ENCODE measurements around the gene INPP5A.

Gene INPP5A

GRCh38 chr10:132637477-132638129 lies 100.0 kb downstream of the INPP5A start:
- no peak for TF ChIP-seq ARNTL (CRISPR knock-in tag; IDR thresholded peaks at IDR 0.05; ENCODE audit: borderline replicate concordance, low read depth)
- ATAC-seq: peak; percentile 95

DNA sequence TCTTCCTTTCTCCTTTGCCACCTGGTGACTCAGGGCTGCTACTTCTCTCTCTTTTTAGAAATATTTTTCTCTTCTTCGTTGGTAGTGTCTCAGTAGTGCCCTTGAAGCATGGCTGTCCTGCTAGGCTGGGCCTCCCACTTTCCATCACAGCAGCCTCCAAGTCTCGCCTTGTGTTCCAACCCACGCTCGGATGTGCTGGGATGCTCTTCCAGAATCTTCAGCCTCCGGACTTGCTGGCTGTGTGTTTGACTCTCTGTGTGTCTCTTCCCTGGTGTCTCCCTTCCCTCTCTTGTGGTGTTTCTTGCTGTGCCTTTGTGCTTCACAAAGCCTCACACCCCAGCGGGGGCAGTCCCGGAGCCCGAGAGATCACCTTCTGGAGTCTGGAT lies 100.5 kb downstream of the INPP5A start:
- no peak for TF ChIP-seq ZC3H10 (CRISPR knock-in tag; IDR thresholded peaks at IDR 0.05)
- TF ChIP-seq ZNF70 (CRISPR knock-in tag; IDR thresholded peaks at IDR 0.05): no peak
- no peak for TF ChIP-seq TOX (CRISPR knock-in tag; IDR thresholded peaks at IDR 0.05; ENCODE audit: borderline replicate concordance)
- TF ChIP-seq CSDC2 (CRISPR knock-in tag; IDR thresholded peaks at IDR 0.05): no peak
- no peak for TF ChIP-seq OSR1 (CRISPR knock-in tag; IDR thresholded peaks at IDR 0.05)
- no peak for TF ChIP-seq RARB (CRISPR knock-in tag; IDR thresholded peaks at IDR 0.05)
- no peak for TF ChIP-seq TCF4 (CRISPR knock-in tag; IDR thresholded peaks at IDR 0.05; ENCODE audit: borderline replicate concordance)
- TF ChIP-seq, protein P1, sequence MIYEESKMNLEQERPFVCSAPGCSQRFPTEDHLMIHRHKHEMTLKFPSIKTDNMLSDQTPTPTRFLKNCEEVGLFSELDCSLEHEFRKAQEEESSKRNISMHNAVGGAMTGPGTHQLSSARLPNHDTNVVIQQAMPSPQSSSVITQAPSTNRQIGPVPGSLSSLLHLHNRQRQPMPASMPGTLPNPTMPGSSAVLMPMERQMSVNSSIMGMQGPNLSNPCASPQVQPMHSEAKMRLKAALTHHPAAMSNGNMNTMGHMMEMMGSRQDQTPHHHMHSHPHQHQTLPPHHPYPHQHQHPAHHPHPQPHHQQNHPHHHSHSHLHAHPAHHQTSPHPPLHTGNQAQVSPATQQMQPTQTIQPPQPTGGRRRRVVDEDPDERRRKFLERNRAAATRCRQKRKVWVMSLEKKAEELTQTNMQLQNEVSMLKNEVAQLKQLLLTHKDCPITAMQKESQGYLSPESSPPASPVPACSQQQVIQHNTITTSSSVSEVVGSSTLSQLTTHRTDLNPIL (CRISPR knock-in tag; IDR thresholded peaks at IDR 0.05; ENCODE audit: low read depth): no peak
- TF ChIP-seq SNAI2 (CRISPR knock-in tag; IDR thresholded peaks at IDR 0.05): no peak
- TF ChIP-seq, protein P2, sequence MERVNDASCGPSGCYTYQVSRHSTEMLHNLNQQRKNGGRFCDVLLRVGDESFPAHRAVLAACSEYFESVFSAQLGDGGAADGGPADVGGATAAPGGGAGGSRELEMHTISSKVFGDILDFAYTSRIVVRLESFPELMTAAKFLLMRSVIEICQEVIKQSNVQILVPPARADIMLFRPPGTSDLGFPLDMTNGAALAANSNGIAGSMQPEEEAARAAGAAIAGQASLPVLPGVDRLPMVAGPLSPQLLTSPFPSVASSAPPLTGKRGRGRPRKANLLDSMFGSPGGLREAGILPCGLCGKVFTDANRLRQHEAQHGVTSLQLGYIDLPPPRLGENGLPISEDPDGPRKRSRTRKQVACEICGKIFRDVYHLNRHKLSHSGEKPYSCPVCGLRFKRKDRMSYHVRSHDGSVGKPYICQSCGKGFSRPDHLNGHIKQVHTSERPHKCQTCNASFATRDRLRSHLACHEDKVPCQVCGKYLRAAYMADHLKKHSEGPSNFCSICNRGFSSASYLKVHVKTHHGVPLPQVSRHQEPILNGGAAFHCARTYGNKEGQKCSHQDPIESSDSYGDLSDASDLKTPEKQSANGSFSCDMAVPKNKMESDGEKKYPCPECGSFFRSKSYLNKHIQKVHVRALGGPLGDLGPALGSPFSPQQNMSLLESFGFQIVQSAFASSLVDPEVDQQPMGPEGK (CRISPR knock-in tag; IDR thresholded peaks at IDR 0.05; ENCODE audit: borderline replicate concordance): no peak
- TF ChIP-seq ZFP30 (CRISPR knock-in tag; IDR thresholded peaks at IDR 0.05): no peak
- no peak for TF ChIP-seq ZNF8 (CRISPR knock-in tag; IDR thresholded peaks at IDR 0.05)
- TF ChIP-seq ZFP3 (CRISPR knock-in tag; IDR thresholded peaks at IDR 0.05): no peak
- TF ChIP-seq, protein P3, sequence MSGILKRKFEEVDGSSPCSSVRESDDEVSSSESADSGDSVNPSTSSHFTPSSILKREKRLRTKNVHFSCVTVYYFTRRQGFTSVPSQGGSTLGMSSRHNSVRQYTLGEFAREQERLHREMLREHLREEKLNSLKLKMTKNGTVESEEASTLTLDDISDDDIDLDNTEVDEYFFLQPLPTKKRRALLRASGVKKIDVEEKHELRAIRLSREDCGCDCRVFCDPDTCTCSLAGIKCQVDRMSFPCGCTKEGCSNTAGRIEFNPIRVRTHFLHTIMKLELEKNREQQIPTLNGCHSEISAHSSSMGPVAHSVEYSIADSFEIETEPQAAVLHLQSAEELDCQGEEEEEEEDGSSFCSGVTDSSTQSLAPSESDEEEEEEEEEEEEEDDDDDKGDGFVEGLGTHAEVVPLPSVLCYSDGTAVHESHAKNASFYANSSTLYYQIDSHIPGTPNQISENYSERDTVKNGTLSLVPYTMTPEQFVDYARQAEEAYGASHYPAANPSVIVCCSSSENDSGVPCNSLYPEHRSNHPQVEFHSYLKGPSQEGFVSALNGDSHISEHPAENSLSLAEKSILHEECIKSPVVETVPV (CRISPR knock-in tag; IDR thresholded peaks at IDR 0.05): no peak
- no peak for TF ChIP-seq PPARA (CRISPR knock-in tag; IDR thresholded peaks at IDR 0.05; ENCODE audit: borderline replicate concordance)
- TF ChIP-seq TSHZ2 (CRISPR knock-in tag; IDR thresholded peaks at IDR 0.05): no peak
- TF ChIP-seq ISL1 (CRISPR knock-in tag; IDR thresholded peaks at IDR 0.05): no peak
- ATAC-seq: peak; percentile 59

DNA sequence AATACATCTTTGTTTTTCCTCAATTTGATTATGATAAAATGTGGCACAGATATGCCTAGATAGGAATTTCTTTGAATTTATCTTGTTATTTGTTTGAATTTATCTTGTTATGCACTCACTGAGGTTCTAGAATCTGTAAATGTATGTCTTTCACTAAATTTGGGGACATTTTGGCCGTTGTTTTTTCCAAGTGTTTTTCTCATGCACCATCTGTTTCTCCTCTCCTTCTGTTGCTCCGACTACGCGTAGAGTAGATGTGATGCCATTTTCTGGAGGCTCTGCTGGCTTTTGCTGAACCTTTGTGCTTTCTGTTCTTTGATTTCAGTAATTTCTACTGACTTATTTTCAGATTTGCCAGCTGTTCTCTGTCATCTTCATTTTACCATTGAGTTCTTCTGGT lies 101.9 kb downstream of the INPP5A start:
- no peak for ATAC-seq
- no peak for TF ChIP-seq ZFP3 (CRISPR knock-in tag; IDR thresholded peaks at IDR 0.05)
- TF ChIP-seq TOX (CRISPR knock-in tag; IDR thresholded peaks at IDR 0.05; ENCODE audit: borderline replicate concordance): no peak
- no peak for TF ChIP-seq ZNF70 (CRISPR knock-in tag; IDR thresholded peaks at IDR 0.05)
- TF ChIP-seq, protein P4, sequence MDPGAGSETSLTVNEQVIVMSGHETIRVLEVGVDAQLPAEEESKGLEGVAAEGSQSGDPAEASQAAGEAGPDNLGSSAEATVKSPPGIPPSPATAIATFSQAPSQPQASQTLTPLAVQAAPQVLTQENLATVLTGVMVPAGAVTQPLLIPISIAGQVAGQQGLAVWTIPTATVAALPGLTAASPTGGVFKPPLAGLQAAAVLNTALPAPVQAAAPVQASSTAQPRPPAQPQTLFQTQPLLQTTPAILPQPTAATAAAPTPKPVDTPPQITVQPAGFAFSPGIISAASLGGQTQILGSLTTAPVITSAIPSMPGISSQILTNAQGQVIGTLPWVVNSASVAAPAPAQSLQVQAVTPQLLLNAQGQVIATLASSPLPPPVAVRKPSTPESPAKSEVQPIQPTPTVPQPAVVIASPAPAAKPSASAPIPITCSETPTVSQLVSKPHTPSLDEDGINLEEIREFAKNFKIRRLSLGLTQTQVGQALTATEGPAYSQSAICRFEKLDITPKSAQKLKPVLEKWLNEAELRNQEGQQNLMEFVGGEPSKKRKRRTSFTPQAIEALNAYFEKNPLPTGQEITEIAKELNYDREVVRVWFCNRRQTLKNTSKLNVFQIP (CRISPR knock-in tag; IDR thresholded peaks at IDR 0.05; ENCODE audit: borderline replicate concordance, low read depth): no peak
- no peak for TF ChIP-seq BACH2 (CRISPR knock-in tag; IDR thresholded peaks at IDR 0.05; ENCODE audit: borderline replicate concordance)
- TF ChIP-seq, protein P1 (CRISPR knock-in tag; IDR thresholded peaks at IDR 0.05; ENCODE audit: low read depth): no peak
- TF ChIP-seq ESRRG (CRISPR knock-in tag; IDR thresholded peaks at IDR 0.05): no peak
- TF ChIP-seq TSHZ2 (CRISPR knock-in tag; IDR thresholded peaks at IDR 0.05): no peak
- TF ChIP-seq, protein P3 (CRISPR knock-in tag; IDR thresholded peaks at IDR 0.05): no peak
- no peak for TF ChIP-seq ZNF565 (CRISPR knock-in tag; conservative IDR thresholded peaks at IDR 0.05; ENCODE audit: low read depth)
- TF ChIP-seq GLIS3 (CRISPR knock-in tag; IDR thresholded peaks at IDR 0.05): no peak
- TF ChIP-seq OSR1 (CRISPR knock-in tag; IDR thresholded peaks at IDR 0.05): no peak

Measured in SK-N-SH treated with all-trans-retinoic acid at 6 μM for 48 hours (cell line).